Stomach (tissue), 4 donors: Measurements from ENCODE around the gene PTBP3.

Source experiments
- CTCF ChIP-seq, 7 experiments: fragments of 450-650 bp in 4 of 7; fragments of 200-600 bp in 3 of 7; sonication (generic) in 3 of 7; IDR thresholded peaks; one replicate each; pipeline ENCODE4 v1.5.1; 2016 to 2019; ENCODE audit warnings: antibody characterized with exemption in 7 of 7, control low read depth in 2 of 7, mild to moderate bottlenecking in 1 of 7
- EP300 ChIP-seq: sonication (generic); formaldehyde crosslinking; IDR thresholded peaks from one replicate; pipeline ENCODE4 v1.6.1; 2017; ENCODE audit warnings: antibody characterized with exemption
- POLR2A ChIP-seq, 4 donors: fragments of 450-650 bp; IDR thresholded peaks; one replicate each; pipeline ENCODE4 v1.6.1; 2016; ENCODE audit warnings: antibody characterized with exemption in 4 of 4, control low read depth in 2 of 4, mild to moderate bottlenecking in 1 of 4, moderate library complexity in 1 of 4
- POLR2AphosphoS5 ChIP-seq, 3 donors: sonication (generic); formaldehyde crosslinking; IDR thresholded peaks; one replicate each; pipeline ENCODE4 v1.6.1; 2016; ENCODE audit warnings: antibody characterized with exemption in 3 of 3

GRCh38 chr9:112188884-112189283 lies 144.5 kb downstream of the PTBP3 start:
- TF ChIP-seq CTCF (IDR thresholded peaks at IDR 0.05) (no peak), POLR2AphosphoS5 (IDR thresholded peaks at IDR 0.05) (no peak), POLR2A (IDR thresholded peaks at IDR 0.05) (no peak), EP300 (no peak)
